ENCODE measurements around the gene CARD8.

Gene CARD8

GRCh38 chr19:48203794-48204628 lies 51.7 kb downstream of the CARD8 start:
- DNase-seq, result peak; percentile 78

- DNase-seq, result no peak
Measured at GRCh38 chr19:48203222-48203793, 52.4 kb downstream of the CARD8 start.

GRCh38 chr19:48196933-48197665 lies 58.6 kb downstream of the CARD8 start:
- no peak for DNase-seq

- DNase-seq, result no peak
Measured at GRCh38 chr19:48196321-48196763, 59.4 kb downstream of the CARD8 start.

- no peak for DNase-seq
Measured at GRCh38 chr19:48194844-48195830, 60.6 kb downstream of the CARD8 start.

GRCh38 chr19:48194041-48194843 lies 61.5 kb downstream of the CARD8 start:
- no peak for DNase-seq

- DNase-seq, result no peak
Measured at GRCh38 chr19:48192750-48193149, 63.0 kb downstream of the CARD8 start.

- DNase-seq, result no peak
Measured at GRCh38 chr19:48190885-48191284, 64.8 kb downstream of the CARD8 start.

GRCh38 chr19:48190288-48190884 lies 65.3 kb downstream of the CARD8 start:
- DNase-seq, result peak; percentile 54

GRCh38 chr19:48186541-48186991 lies 69.1 kb downstream of the CARD8 start:
- DNase-seq, result no peak

GRCh38 chr19:48186015-48186414 lies 69.7 kb downstream of the CARD8 start:
- DNase-seq, result no peak

- no peak for DNase-seq
Measured at GRCh38 chr19:48183356-48183755, 72.4 kb downstream of the CARD8 start.

- no peak for DNase-seq
Measured at GRCh38 chr19:48182434-48182833, 73.3 kb downstream of the CARD8 start.

GRCh38 chr19:48181505-48181904 lies 74.2 kb downstream of the CARD8 start:
- DNase-seq, result no peak

- DNase-seq, result no peak
Measured at GRCh38 chr19:48176226-48176625, 79.5 kb downstream of the CARD8 start.

GRCh38 chr19:48175578-48175977 lies 80.1 kb downstream of the CARD8 start:
- DNase-seq, result no peak

- DNase-seq, result no peak
Measured at GRCh38 chr19:48174445-48175030, 81.2 kb downstream of the CARD8 start.

GRCh38 chr19:48171710-48172109 lies 84.0 kb downstream of the CARD8 start:
- peak; percentile 5 for DNase-seq

GRCh38 chr19:48170817-48171347 lies 84.8 kb downstream of the CARD8 start:
- DNase-seq, result no peak
